ENCODE measurements around the gene DGKQ.

DGKQ gene, protein sequence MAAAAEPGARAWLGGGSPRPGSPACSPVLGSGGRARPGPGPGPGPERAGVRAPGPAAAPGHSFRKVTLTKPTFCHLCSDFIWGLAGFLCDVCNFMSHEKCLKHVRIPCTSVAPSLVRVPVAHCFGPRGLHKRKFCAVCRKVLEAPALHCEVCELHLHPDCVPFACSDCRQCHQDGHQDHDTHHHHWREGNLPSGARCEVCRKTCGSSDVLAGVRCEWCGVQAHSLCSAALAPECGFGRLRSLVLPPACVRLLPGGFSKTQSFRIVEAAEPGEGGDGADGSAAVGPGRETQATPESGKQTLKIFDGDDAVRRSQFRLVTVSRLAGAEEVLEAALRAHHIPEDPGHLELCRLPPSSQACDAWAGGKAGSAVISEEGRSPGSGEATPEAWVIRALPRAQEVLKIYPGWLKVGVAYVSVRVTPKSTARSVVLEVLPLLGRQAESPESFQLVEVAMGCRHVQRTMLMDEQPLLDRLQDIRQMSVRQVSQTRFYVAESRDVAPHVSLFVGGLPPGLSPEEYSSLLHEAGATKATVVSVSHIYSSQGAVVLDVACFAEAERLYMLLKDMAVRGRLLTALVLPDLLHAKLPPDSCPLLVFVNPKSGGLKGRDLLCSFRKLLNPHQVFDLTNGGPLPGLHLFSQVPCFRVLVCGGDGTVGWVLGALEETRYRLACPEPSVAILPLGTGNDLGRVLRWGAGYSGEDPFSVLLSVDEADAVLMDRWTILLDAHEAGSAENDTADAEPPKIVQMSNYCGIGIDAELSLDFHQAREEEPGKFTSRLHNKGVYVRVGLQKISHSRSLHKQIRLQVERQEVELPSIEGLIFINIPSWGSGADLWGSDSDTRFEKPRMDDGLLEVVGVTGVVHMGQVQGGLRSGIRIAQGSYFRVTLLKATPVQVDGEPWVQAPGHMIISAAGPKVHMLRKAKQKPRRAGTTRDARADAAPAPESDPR

DNA sequence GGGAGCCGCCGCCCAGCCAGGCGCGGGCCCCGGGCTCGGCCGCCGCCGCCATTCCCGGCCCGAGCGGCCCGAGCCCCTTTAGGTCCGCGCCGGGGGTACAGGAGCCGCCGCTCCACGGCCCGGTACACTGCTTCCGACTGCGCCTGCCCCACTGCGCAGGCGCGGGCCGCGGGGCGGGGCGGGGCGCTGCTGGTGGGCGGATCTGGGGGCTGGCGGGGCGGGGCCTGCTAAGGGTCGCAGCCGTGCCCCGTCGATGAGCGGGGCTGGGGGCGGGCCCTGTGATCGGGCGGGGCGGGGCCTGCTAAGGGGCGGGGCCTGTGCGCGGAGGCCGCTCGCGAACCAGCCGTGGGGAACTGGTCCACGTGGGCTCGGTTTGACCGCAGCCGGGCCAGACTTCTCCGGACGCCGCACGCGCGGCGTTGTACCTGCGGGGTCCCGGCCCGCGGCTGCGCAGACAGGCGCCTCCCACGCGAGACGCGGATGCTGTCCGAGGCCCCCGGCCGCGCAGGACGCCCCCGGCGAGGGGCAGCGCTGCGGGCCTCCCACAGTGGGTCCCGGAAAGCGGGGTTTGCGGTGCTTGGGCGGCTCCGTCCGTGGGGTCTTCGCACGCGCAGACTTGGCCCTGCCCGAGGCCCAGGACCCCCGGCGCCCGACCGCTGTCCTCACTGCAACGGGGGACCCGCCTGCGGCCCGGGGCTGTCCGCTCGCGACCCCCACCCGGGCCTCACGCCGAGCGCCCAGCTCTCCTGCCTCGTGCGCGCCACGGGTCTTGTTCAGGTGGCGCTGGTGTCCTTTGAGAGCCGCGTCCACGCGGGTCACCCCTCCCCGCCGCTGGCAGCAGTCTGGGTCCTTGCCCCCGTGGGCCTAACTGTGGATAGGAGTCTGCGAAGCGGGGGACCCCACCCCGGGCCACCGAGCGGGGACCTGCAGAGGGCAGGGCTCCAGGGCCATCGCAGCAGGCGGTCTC lies at the start of gene DGKQ:
TSS of gene DGKQ (minus strand) at position 139 of the 967 bp plus-strand sequence. CDS start at position 52, 87 bp downstream.
- no peak for DNase-seq (ENCODE audit: low read depth)

GRCh38 chr4:1022739-1023066 lies 49.3 kb upstream of the DGKQ start:
- no peak for DNase-seq (ENCODE audit: low read depth)

- DNase-seq (ENCODE audit: low read depth) = no peak
Measured at GRCh38 chr4:1022051-1022738, 48.8 kb upstream of the DGKQ start.

GRCh38 chr4:1021386-1022050 lies 48.1 kb upstream of the DGKQ start:
- DNase-seq (ENCODE audit: low read depth) = no peak

DNA sequence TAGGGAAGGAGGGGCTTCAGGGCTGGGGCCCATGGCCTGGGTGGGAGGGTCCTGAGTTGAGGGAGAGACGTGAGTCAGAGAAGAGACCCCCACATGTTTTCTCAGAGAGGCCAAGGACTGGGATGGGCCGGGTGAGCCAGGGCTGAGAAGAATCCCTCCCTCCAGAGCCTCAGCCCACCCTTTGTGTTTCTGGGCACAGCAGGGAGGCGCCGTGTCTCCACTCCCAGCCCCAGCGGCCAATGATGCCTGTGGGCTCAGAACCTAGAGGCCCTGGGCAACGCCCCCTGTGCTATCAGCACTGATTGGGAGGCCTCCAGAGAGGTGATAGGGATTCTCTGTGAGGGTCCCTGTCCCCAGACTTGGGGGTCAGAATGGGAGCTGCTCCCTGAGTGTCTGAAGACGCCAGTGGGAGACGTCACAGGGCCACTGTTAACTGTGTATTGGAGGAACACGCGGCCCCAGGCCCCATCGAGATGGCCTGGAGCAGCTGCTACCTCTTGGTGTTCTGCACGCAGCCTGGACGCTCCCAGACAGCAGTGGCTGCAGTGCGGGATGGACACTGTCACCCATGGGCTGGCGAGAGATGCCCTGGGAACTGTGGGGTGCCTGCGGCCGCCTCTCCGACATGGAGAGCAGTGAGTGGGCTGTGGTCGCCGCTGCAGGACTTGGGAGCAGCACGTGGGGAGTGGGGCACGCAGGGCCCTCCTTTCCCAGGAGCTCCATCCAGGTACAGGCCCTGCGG lies 46.5 kb upstream of the DGKQ start:
- DNase-seq (ENCODE audit: low read depth) = no peak

DNA sequence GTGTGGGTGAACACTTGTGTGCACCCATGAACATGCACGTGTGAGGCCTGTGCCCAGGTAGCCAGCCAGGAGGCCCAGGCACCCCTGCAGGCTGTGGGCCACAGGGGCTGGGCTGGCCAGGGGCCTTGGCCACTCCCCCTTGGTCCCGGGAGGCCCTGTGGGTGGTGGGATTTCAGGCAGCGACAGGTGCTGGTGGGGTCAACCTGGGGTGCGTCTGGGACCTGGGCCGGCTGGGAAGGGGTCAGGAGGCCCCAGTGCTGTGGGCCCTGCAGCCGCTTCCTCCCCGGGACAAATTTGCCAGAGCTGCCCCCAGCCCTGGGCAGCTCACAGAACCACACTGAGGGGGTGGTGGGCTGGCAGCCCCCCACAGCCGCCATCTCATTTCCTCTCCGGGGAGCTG lies 46.0 kb upstream of the DGKQ start:
- DNase-seq (ENCODE audit: low read depth) = no peak

GRCh38 chr4:1018147-1019020 lies 45.0 kb upstream of the DGKQ start:
- DNase-seq (ENCODE audit: low read depth) = no peak

- DNase-seq (ENCODE audit: low read depth) = no peak
Measured at GRCh38 chr4:1017706-1018105, 44.3 kb upstream of the DGKQ start.

GRCh38 chr4:1017211-1017610 lies 43.8 kb upstream of the DGKQ start:
- no peak for DNase-seq (ENCODE audit: low read depth)

GRCh38 chr4:1015746-1016145 lies 42.4 kb upstream of the DGKQ start:
- no peak for DNase-seq (ENCODE audit: low read depth)

GRCh38 chr4:1015179-1015578 lies 41.8 kb upstream of the DGKQ start:
- no peak for DNase-seq (ENCODE audit: low read depth)

DNA sequence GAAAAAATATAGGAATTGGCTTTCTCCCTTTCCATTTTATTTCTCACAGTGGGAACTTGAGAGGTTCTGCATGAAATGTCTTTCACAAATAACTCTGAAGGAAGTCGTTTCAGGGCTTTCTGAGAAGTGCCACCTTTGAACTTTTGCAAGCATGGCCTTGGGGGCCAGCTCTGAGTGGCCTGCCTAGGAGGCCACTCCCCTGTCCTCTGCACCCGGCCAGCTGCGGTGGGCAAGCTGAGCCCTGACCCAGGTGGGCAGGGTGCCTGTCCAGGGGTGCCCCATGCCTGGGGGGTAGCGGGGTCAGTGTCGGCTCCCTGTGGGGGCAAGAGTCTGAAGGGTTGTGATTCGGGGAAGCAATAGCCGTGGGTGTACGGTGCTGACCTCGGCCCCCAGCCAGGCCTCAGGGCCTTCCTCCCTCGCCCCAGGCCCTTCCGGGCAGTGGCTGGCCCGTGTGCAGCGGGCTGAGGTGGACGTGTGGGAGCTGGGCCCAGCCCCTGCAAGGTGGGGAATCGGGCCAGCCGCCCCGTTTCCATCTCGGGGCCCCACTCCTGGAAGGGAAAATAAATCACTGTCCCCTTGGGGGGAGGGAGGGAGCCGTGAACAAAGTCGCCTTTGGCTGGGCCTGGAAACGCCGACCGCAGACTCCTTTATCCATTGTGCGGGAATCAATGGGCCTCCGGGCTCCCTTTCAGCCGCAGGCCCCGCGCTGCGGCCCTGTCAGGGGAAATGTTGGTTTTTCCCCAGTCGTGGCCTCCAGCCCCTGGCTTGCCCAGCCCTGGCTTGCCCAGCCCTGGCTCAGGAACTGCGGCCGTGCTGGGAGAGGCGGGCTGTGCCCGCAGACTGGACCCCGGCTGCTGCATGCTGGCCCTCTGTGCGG lies 41.2 kb upstream of the DGKQ start:
- no peak for DNase-seq (ENCODE audit: low read depth)

- DNase-seq (ENCODE audit: low read depth) = no peak
Measured at GRCh38 chr4:1013225-1014073, 40.1 kb upstream of the DGKQ start.

DNA sequence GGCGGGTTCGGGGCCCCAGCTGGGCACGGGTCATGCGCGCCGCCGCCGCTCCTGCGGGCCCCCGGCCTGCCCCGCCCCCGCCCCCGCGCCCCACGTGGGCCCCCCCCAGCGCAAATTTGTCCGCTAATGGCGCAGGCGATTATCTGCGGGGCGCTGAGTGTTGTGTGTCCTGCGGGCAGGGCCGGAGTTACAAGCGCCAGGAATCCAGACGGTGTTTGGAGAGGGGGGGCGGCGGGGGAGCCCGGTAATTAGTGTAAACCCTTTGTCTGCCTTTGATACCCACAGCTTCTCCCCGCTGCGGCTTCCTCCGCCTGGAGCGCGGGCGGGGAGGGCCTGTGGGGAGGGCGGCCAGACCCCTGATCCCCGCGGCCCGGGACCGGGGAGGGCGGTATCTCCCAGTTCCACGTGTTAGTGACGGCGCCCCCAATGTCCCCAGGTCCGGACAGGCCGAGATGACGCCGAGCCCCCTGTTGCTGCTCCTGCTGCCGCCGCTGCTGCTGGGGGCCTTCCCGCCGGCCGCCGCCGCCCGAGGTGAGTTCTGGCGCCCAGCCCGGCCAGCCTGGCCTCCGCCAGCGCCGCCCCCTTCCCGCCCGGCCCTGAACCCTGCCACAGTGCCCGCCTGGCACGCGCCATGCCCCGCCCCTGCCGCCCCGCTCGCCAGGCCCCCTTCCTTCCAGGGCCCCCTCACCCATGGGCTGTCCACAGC lies 38.8 kb upstream of the DGKQ start:
- DNase-seq (ENCODE audit: low read depth) = no peak

DNA sequence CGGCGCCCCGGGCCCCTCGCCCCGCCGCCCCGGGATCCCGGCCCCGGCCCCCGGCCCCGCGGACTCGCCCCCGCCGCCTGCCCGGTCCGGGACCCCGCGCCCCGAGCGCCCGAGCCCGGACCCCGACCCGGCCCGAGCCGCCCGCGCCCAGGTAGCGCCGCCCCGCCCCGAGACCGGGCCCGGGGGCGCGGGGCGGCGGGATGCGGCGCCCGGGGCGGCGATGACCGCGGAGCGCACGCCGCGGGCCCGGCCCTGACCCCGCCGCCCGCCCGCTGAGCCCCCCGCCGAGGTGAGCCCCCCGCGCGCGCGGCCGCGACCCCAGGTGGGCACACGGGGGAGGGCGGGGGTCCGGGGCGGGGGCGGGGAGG lies 38.3 kb upstream of the DGKQ start:
- no peak for DNase-seq (ENCODE audit: low read depth)

- DNase-seq (ENCODE audit: low read depth) = no peak
Measured at GRCh38 chr4:1011022-1011665, 37.8 kb upstream of the DGKQ start, which contains the start of gene FGFRL1. TSS of gene FGFRL1 (plus strand) at chr4:1011626. CDS start at chr4:1012486, 860 bp downstream.
